SJSA1 (cell line): Measurements from ENCODE around the gene PRLH. TPM values are rescaled to one million over a fixed set of nuclear protein-coding genes. Genes with fewer than 3 reads are reported as not detected.
A peak's percentile ranks its signal among the peaks of the same experiment; 100 is the strongest.
"Not testable (repeated sequence)": the region's sequence is repeated elsewhere in the genome, so short reads cannot be mapped to it uniquely, and the experiment has no call there.

ENCODE experiments used
- DNase-seq, 2 experiments: peaks; one replicate each; pipeline ENCODE4 v3.0.0-alpha.2; 2015 to 2020; ENCODE audit warnings: low spot score in 2 of 2, low read depth in 1 of 2
- H3K27ac ChIP-seq: fragments of 250-450 bp; sonication (Bioruptor Pico); 2 replicates; pipeline ENCODE4 v1.5.1; 2020; ENCODE audit warnings: mild to moderate bottlenecking, moderate library complexity
- H3K27me3 ChIP-seq: fragments of 250-450 bp; sonication (Bioruptor Pico); replicated peaks from 2 replicates; pipeline ENCODE4 v1.5.1; 2020; ENCODE audit warnings: mild to moderate bottlenecking, moderate library complexity
- H3K36me3 ChIP-seq: fragments of 250-450 bp; sonication (Bioruptor Pico); 2 replicates; pipeline ENCODE4 v1.5.1; 2020; ENCODE audit warnings: mild to moderate bottlenecking
- H3K4me1 ChIP-seq: fragments of 250-450 bp; sonication (Bioruptor Pico); replicated peaks from 2 replicates; pipeline ENCODE4 v1.6.1; 2021; ENCODE audit warnings: mild to moderate bottlenecking
- H3K4me3 ChIP-seq: fragments of 250-450 bp; sonication (Bioruptor Pico); 2 replicates; pipeline ENCODE4 v1.5.1; 2020; ENCODE audit warnings: mild to moderate bottlenecking
- H3K9me3 ChIP-seq: fragments of 250-450 bp; sonication (Bioruptor Pico); replicated peaks from 2 replicates; pipeline ENCODE4 v1.5.1; 2020; ENCODE audit warnings: mild to moderate bottlenecking
- total RNA-seq: library from RNA; depleted of rRNA; stranded (reverse); fragments of >200 nt; shearing (Covaris generic); gene quantifications from 2 replicates; pipeline ENCODE4 v1.2.3, GENCODE V29; 2014

PRLH gene
- total RNA-seq, 1 experiment from 2014 or later = not detected

GRCh38 chr2:237590272-237591140 lies 24.1 kb downstream of the PRLH start, which contains the start of gene RAB17:
Gene RAB17 (minus strand): TSS chr2:237590734. CDS start chr2:237586154, 4,580 bp downstream.
- H3K9me3 ChIP-seq = no peaks in the 10 kb centered on the region
- H3K36me3 ChIP-seq = no peaks in the 10 kb centered on the region
- 0 out of 2 replicates have a peak, but pooled peaks cover 3% of the 10 kb centered on the region for H3K4me1 ChIP-seq
- DNase-seq = no peak
- H3K4me3 ChIP-seq = no peak within 1 kb of the TSS
- H3K27ac ChIP-seq = no peak within 1 kb of the TSS
- H3K27me3 ChIP-seq = no peaks in the 10 kb centered on the region

- Histone ChIP-seq H3K36me3 (no peaks in the 10 kb centered on the region), H3K9me3 (no peaks in the 10 kb centered on the region), H3K27ac (no peak overlapping the region), H3K4me1 (0 out of 2 replicates have a peak, but pooled peaks cover 3% of the 10 kb centered on the region), H3K4me3 (no peak overlapping the region), H3K27me3 (no peaks in the 10 kb centered on the region)
- no peak for DNase-seq
Measured at GRCh38 chr2:237591141-237591881, 24.9 kb downstream of the PRLH start.

DNA sequence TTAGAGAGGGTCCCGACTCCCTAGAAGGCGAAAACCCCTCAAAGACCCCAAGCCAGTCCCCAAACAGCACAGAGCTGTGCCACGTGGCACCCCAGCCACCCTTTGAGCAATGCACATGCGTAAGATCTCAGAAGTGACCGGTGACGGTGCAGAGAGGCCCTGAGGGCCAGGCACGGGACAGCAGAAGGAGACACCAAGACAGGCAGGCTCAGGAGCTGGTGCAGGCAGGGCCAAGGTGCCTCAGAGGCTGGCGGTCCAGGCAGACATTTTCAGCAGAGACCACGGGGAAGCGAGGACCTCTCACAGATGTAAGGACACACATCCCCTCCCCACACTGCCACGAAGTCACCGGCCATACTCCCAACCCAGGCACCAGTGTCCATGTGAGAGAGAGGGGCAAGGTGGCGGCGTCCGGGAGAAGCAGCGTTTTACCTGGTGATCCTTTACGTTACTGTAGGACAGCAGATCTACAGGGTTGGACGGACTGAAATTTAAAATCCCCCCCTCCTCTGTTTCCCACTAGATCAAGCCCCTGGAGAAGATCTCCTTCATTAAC lies 26.1 kb downstream of the PRLH start:
- DNase-seq = no peak
- Histone ChIP-seq H3K9me3 (no peaks in the 10 kb centered on the region), H3K4me3 (no peak overlapping the region), H3K27me3 (no peaks in the 10 kb centered on the region), H3K4me1 (0 out of 2 replicates have a peak, but pooled peaks cover 3% of the 10 kb centered on the region), H3K27ac (no peak overlapping the region), H3K36me3 (no peaks in the 10 kb centered on the region)

DNA sequence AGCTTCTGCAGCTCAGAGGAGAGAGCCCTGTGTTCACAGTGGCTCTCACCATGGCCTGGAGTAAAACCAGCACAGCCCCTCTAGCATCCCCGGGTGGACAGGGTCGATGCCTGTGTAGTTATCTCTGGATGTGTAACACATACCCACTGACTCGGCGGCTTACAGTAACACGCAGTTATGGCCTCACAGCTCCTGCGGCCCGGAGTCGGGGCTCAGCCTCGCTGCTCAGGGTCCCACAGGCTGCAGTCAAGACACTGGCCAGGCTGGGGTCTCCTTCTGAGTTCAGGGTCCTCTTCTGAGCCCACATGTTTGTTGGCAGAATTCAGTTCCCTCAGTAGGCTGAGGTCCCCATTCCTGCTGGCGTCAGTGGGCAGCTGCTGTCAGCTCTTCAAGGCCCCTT lies 26.7 kb downstream of the PRLH start:
- no peak overlapping the region for H3K27ac ChIP-seq
- no peaks in the 10 kb centered on the region for H3K36me3 ChIP-seq
- no peak overlapping the region for H3K4me3 ChIP-seq
- no peaks in the 10 kb centered on the region for H3K9me3 ChIP-seq
- no peaks in the 10 kb centered on the region for H3K27me3 ChIP-seq
- no peak for DNase-seq
- 0 out of 2 replicates have a peak, but pooled peaks cover 3% of the 10 kb centered on the region for H3K4me1 ChIP-seq

DNA sequence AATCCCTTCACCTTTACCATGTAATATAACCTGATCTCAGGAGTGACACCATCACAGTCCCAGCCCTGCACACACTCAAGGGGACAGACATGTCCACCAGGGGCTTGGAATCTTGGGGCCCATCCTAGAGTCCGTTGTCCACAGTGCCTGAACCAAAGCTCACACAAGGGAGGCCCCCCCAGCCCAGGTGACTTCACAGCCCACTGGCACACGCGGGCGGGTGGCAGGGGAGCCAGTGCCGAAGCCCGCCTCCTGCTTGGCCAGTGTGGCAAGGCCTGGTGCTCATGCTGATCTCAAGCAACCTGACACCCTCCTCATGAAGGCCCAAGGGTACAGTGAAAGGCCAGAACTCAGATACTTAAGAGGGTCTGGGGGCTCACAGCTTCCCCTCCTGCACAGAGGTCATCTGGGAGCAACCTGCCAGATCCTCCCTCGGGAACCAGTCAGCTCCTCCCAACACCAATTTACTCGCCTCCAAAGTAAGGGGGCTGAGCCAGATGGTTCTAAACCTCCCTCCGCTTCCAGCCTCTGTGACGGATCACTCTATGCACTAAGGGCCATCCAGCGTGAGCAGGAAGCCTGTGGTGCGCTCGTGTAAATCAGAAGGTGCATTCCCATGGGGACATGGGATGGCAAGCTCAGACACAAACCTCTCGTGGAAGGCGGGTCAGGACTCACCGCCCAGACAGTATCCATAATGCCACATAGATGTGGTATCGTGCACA lies 27.4 kb downstream of the PRLH start:
- no peaks in the 10 kb centered on the region for H3K27me3 ChIP-seq

GRCh38 chr2:237594514-237594871 lies 28.1 kb downstream of the PRLH start:
- H3K27ac ChIP-seq = no peak overlapping the region
- no peak for DNase-seq
- no peak overlapping the region for H3K4me3 ChIP-seq
- 0 out of 2 replicates have a peak, but pooled peaks cover 3% of the 10 kb centered on the region for H3K4me1 ChIP-seq
- no peaks in the 10 kb centered on the region for H3K36me3 ChIP-seq
- H3K9me3 ChIP-seq = no peaks in the 10 kb centered on the region
- no peaks in the 10 kb centered on the region for H3K27me3 ChIP-seq

More for the DNA sequence above, 27.4 kb downstream of the PRLH start:
- no peak overlapping the region for H3K4me3 ChIP-seq
- H3K36me3 ChIP-seq = no peaks in the 10 kb centered on the region
- 0 out of 2 replicates have a peak, but pooled peaks cover 3% of the 10 kb centered on the region for H3K4me1 ChIP-seq
- DNase-seq = no peak
- no peaks in the 10 kb centered on the region for H3K9me3 ChIP-seq
- H3K27ac ChIP-seq = no peak overlapping the region

GRCh38 chr2:237595829-237596519 lies 29.6 kb downstream of the PRLH start:
- not testable (repeated sequence) for H3K36me3 ChIP-seq, H3K4me3 ChIP-seq, DNase-seq, H3K27me3 ChIP-seq, H3K27ac ChIP-seq, H3K9me3 ChIP-seq
- H3K4me1 ChIP-seq = peaks cover 10% of the 10 kb centered on the region

- no peaks in the 10 kb centered on the region for H3K27me3 ChIP-seq
- DNase-seq = no peak
- no peak overlapping the region for H3K4me3 ChIP-seq
- H3K4me1 ChIP-seq = peaks cover 10% of the 10 kb centered on the region
- no peak overlapping the region for H3K27ac ChIP-seq
- no peaks in the 10 kb centered on the region for H3K36me3 ChIP-seq
- no peaks in the 10 kb centered on the region for H3K9me3 ChIP-seq
Measured at GRCh38 chr2:237596520-237597195, 30.3 kb downstream of the PRLH start.

DNA sequence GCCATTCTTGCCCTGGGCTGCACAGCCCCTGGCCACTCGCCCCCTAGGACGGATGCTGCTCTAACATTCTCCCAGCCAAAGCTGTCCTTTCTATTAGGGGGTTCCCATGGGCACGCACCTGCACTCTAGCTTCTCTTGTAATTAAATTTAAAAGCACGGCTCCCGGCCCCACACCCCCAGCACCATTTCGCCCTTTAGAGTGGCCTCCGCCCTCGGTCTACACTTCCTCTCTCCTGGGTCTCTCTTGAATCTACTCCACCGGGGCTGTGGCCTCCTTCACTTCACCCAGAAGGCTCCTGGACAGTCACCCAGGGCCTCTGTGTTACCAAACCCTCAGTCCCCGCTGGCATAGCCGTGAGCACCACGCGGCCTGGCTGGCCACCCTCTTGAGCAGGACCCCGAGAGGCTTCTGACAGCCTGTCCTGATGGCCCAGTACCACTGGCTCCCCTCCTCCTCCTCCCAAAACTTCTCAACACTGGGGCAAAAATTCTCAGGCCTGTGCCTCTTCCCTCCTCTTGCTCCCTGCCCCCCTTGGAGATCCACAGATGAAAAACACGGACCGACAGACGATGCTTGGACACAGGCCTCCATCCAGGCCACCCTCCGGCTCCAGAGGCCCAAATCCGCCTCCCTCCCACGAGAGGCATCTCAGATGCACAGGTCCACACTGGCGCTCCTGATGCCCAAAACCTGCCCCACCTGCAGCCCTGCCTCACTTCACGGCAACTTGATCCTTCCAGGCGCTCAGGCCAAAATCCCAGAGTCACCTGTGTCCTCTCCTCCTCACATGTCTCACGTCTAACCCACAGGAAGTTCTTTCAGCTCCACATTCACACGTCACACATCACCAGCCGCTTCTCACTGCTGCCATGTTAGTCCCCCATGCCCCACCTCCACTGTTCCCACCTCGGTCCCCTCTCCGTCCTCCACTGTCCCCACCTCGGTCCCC lies 31.1 kb downstream of the PRLH start:
- H3K9me3 ChIP-seq = no peaks in the 10 kb centered on the region
- no peaks in the 10 kb centered on the region for H3K27me3 ChIP-seq
- H3K27ac ChIP-seq = no peak overlapping the region
- H3K36me3 ChIP-seq = no peaks in the 10 kb centered on the region
- DNase-seq = no peak
- no peak overlapping the region for H3K4me3 ChIP-seq
- peaks cover 10% of the 10 kb centered on the region for H3K4me1 ChIP-seq

- Histone ChIP-seq H3K27ac (no peak overlapping the region), H3K36me3 (no peaks in the 10 kb centered on the region), H3K9me3 (no peaks in the 10 kb centered on the region), H3K27me3 (no peaks in the 10 kb centered on the region), H3K4me1 (peaks cover 16% of the 10 kb centered on the region), H3K4me3 (no peak overlapping the region)
- no peak for DNase-seq
Measured at GRCh38 chr2:237598468-237599208, 32.3 kb downstream of the PRLH start.

DNA sequence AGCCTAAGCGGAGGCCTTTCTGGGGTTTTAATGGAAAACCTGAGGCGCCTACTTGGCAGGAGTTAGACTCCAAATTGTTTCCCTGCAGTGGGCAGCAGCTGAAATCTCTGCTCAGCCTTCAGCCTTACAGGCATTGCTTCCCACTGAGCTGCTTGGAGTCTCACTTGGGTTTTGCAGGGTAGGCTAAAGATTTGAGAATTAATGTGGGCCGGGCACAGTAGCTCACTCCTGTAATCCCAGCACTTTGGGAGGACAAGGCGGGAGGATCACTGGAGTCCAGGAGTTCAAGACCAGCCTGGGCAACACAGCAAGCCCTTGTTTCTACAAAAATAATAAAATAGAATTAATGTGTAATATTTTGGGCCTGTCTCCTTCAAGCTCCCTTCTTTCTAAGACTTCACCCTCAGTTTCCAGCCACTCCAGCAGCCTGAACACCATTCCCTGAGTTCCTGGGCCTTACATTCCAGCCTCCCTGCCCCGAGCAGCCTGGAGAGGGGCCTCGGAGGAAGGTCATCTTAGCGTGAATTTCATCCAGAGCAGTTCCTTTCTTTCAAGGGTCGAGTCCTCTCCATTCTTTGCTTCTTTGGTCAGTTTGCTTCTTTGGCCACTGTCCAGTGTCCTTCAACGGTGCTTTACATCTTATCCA lies 33.2 kb downstream of the PRLH start:
- Histone ChIP-seq H3K27ac (peak overlapping the region; percentile 14; the same call in 1 of the 2 replicates), H3K36me3 (no peaks in the 10 kb centered on the region), H3K27me3 (no peaks in the 10 kb centered on the region), H3K4me3 (no peak overlapping the region), H3K9me3 (no peaks in the 10 kb centered on the region), H3K4me1 (peaks cover 24% of the 10 kb centered on the region)
- no peak for DNase-seq
